Head of caudate nucleus (tissue), 42 donors: ENCODE data around the gene HNRNPH2.

Experiments
- DNase-seq, 42 donors: peaks; one replicate each; pipeline versions ENCODE4 v3.0.0 to v3.0.0-alpha.2; 2020 to 2021; ENCODE audit warnings: mixed read lengths in 7 of 42
- intact Hi-C: fragments of 100-400 bp; cut with DNase I; formaldehyde crosslinking; loops from one replicate; pipeline ENCODE4 v1.15.0; 2022

Gene HNRNPH2, protein sequence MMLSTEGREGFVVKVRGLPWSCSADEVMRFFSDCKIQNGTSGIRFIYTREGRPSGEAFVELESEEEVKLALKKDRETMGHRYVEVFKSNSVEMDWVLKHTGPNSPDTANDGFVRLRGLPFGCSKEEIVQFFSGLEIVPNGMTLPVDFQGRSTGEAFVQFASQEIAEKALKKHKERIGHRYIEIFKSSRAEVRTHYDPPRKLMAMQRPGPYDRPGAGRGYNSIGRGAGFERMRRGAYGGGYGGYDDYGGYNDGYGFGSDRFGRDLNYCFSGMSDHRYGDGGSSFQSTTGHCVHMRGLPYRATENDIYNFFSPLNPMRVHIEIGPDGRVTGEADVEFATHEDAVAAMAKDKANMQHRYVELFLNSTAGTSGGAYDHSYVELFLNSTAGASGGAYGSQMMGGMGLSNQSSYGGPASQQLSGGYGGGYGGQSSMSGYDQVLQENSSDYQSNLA

DNA sequence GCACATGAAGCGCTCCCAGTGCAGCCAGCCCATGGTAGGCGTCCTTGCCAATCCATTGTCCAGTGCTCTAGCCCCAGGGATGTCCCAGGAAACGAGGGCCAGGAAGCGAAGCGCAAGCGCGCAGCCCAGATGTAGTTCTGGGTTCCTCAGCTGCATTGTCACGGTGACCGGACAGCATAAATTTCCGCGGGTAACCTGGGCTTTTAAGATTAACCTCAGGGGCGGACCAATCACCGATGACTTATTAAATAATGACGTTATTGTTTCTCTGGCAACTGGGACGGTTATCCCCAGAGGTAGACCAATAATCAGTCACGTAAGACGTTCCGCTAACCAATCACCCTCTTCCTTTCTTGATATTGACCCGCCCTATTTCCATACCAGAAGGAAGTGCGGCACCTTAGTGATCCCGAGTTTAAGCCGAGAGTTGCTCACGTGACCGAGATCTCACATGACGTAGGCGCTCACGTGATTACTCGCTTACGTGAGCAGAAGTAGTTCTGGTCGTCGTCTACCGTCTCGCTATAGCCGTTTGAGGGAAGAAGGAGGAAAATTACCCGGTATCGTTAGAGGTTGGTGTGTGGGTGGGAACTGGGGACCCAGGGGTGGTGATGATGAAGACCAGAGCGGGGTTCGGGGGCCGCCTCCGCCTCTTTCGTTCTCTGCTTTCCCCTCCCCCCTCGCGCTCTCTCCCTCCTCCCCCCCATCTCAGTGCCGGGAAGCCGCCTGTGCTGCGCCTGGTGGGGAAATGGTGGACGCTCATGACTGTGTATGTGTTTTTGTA, at the start of gene HNRNPH2, which contains the start of gene GLA:
HNRNPH2 (plus strand) TSS at position 475 of the 784 bp plus-strand sequence. CDS start 3,767 bp downstream, outside the sequence.
GLA (minus strand) TSS at position 178 of the 784 bp plus-strand sequence; CDS start at position 156, 22 bp downstream.
- intact Hi-C loops = no loop called here
- peak; percentile 74 to 97 (median 91) for DNase-seq

DNA sequence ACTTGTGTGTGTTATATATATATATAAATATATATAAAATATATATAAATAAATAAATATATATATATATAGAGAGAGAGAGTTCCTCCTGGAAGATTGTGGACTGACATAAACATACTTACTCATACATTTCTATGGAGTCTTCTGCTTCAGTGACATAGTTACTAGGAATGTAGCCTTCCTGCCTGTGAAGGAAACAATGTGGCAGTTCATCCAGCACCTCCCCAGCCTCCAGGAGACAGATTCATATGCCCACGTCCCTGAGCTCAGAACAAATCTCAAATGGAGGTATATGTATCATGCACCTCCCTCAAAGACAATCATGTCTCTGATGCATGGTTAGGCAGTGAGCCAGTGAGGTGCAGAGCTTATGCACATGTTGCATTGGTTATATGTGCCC, 48.1 kb upstream of the HNRNPH2 start:
- intact Hi-C loops = no loop called here
- DNase-seq = no peak

DNA sequence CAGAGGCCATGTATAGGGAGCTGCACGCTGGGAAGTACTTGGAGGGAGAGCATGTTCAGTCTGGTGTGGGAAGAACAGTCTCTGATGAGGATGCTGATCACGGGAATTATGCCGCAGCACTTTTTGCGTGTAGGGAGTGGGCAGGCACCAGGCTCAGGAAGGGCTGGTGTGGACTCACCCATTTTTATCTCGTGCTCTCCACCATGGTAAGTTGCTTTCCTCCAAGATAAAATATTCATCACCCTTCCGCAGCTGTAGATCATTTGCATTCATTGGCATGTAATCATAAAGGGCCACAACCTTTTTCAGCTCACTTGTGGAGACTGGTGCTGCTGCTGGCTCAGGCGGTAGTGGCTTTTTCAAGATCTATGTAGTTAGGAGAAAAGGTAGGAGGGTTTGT, 47.6 kb upstream of the HNRNPH2 start:
- no peak for DNase-seq
- intact Hi-C loops = no loop called here

DNA sequence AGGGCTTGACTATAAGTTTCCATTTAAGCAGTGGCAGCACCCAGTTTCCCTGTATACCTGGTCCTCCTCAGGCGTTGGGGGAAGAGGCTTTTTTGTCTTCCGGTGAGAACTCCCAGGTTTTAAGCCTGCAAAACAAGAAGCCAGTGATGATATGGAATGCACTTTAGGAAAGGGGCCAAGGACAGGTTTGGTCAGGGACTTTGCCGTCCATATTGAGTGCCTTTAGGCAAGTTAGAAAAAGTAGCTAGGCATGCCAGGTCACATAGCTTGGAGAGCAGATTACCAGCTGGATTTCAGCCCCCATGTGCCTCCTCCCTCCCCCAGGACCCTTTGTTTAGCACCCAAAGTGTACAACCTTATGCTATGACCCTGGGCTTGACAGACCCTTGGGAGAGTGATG, 45.9 kb upstream of the HNRNPH2 start:
- intact Hi-C loops = no loop called here
- DNase-seq = no peak

DNA sequence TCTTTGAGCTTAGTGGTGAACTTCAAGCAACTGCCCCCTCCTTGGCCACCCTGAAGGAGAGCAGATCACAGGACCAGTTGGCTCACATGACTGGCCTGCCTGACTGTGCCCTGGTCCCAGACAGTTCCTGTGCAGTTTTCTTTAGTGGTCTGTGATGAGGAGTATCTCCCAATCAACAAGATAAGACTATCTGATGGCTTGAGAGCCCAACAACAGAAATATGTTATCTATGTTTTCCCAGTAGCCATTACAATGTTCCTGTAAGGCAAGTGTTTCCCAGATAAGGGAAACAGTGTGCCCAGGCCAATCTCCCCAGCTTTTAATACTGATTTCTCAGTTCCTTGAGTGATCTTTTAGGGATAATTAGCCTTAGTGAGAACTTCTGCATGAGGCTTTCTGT, 45.3 kb upstream of the HNRNPH2 start:
- no peak for DNase-seq
- intact Hi-C loops = no loop called here

DNA sequence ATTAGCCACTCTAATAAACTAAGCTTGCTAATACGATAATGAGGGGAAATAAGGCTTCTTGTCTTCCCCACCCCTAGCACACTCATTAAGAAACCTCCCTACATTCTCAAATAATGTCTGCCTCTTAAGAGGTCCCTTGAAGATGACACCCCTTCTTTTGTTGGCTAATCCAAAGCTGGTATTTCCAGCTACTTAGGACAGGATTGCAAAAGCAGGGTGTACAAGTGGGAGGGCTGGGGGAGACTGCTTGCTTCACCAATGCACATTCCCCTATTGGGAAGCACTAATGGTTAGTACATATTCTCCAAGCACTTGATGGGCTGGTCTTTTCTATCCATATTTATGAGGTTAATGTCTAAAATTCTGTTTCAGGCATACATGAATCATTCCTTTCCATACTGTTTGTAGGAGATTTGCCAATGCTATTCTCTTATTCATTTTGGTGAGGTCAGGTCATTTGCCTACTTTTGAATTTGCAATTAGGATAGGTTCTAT, 42.7 kb upstream of the HNRNPH2 start:
- intact Hi-C loops = no loop called here
- no peak for DNase-seq

DNA sequence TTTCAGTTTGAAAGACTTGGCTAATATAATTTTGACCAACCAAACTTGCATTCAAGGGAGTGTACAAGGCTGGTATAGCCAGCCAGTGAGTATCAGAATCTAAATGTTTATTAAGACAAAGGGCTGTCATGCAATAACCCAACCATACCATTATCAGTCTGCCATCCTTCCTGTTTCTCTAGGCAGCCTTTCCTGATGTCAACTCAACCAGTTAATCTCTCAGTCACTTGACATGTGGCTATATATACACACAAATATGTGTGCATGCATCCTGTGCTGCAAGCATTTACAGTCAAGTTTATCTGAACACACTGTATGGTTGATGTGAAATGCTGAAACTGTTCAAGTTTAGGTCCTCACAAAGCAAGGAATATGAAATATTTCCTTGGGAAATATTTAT, 39.2 kb upstream of the HNRNPH2 start:
- no peak for DNase-seq
- intact Hi-C loops = no loop called here

DNA sequence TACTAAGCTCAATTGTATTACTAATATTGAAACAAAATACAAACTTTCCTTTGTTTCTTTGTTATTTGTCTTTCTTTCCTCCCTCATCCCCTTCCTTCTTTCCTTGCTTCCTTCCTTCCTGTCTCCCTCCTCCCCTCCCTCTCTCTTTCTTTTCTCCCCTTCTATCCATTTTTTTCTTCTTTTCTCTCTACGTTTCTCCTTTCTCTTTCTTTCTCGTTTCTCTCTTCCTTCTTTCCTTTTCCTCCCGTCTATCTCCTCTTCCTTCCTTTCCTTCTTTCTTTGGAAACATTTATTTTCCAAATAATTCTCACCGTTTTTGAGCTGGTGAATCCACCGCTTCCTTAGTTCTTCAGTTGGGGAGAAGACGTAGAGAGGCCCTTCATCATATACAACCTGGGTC, 38.3 kb upstream of the HNRNPH2 start:
- intact Hi-C loops = no loop called here
- DNase-seq = no peak

DNA sequence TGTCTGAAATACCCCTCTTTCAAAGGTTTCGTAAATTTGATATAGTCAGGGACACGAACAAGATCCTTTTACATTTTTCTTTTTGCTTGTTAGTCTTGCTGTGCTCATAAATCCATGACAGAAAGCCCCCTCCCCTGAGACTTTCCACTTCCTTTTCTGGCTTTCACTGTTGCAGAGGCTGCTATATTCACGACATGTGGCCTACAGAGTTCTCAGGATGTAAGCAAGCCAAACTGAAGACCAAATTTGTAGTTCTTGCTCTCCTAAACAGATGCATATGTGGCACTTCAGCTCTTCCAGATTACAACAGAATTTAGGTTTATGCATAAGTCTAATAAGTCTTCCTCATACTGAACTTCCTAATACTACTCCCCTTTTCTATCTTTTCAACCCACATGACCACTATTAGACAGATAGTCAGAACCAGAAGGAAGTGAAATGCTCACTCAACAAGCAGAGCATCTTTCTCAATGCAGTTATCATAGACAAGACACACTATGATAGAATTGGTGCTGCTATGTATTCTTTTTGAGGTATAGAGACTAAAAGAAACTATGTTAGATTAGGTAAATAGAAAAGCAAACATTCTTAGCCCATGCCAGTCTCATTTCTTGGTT, 37.0 kb upstream of the HNRNPH2 start:
- no peak for DNase-seq
- intact Hi-C loops = no loop called here

DNA sequence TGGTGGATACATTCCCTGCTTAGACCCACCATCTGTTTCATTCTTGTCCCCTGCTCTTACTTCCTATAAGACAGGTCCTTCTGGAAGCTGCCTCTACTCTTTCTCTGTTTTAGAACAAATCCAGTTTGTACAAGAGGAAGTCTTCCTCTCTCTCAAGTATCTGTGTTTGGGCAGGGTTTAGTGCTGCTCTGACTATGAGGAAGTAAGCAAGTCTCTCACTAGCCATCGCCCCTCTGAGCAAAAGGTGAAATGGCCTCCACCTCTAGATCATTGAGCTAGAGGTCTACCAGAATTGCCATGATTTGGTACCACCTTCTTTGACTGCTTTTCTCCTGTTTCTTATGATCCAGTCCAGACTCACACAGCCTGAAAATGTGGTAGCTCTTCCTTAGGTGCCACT, 30.5 kb upstream of the HNRNPH2 start:
- no peak for DNase-seq
- intact Hi-C loops = no loop called here

DNA sequence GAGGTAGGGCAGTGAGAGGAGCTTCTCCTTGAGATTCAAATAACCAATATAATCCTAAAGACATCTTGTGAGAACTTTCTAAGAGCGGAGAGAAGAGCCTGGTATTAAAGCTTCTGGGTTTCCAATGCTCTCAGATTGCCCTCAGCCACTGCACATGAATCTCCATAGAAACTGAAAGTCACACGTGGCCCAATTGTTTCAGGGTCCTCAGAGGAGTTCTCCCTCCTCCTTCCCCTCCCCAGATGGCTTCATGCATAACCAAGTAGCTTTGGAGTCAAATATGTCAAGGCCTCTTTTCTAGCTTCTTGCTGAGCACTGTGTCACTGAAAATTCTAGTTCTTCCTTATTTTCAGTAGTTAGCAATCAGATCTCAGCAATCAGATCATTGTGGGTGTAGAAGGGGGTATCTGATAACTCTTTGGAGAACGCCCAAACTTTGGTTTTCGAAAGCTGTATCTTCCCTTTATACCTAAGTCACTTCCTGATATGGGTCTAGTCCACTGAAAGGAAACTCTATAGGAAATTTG, 24.3 kb upstream of the HNRNPH2 start:
- intact Hi-C loops = no loop called here
- no peak for DNase-seq

DNA sequence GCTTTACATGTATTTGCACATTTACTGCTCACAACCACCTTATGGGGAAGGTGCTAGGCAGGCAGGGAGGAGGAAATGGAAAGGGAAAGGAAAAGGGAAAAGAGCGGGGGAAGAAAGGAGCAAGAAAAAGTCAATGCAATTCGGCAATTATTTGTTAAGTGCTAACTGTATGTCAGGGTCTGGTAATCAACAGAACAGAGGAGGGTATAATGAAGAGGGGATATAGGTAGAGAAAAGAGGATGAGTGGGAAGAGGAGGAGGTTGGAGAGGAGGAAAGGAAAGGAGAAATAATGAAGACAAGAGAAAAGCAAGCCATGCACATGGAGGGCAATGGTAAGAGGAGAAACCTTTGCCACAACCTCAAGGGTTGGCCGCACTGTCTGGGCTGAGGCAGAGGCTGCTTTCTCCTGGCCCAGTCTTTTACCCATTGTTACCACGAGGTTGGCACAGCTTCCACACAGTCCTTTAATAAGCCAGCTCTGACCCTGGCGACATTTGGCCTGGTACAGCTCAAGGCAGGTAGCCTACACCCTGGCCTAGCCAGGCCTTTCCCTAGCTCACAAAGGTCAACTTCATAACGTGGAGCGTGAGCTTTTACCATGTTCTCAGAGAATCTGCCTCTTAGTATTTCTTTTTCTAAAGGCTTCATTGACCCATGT, 22.9 kb upstream of the HNRNPH2 start:
- no peak for DNase-seq
- intact Hi-C loops = no loop called here

DNA sequence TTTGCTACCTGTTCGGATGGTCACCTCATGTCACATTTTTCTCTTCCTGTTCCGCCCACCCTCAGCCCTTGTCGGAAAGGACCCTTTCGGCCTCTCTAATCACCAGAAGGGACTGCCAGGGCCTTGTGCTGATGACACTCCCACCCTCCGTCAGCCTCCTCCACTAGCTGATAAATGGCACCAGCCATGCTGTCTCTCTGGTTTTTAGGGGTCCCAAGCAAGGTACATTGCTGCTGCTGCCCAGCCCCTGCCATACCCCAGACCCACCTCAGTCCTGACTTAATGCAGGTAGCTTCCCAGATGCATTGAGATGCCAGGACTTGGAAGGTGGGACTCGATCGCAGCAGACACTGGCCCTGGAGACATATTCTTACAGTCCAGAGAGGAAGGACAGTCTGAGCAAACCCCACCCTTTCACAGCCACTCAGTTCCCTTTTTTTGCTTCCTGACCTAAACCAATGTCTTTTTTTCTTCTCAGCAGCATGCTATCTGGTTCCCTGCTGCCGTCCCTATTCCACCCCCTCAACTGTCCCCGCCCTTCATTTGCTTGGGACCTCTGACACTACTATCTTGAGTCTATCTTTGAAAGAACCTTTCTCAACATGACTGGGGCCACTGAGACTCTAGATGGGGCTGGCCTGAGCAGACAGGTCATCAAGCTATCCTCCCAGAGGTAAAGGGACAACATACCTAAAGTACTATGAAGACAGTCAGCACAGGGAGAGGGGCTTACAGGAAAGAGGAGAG, 22.1 kb upstream of the HNRNPH2 start, which contains the start of gene BTK:
BTK (minus strand) TSS at position 397 of the 747 bp plus-strand sequence. CDS start 10,907 bp downstream, outside the sequence.
- peak in 5 of 42 donors; percentile 1 to 36 (median 9) for DNase-seq
- intact Hi-C loops = no loop called here

DNA sequence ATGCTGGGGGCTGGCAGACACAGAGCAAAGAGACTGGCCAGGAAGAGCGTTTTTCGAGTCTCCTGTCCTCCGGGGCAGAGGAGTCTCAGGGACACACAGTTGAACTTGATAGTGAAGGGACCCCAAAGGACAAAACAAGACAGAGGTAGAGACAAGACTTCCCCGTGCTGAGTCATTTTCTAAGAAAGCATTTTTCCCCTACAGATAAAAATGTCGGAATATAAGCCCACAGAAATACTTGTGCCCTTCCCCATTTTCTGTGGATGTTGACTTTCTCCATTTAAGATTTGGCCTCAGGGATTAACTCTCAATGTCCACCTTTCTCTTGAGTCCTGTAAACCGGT, 21.5 kb upstream of the HNRNPH2 start:
- intact Hi-C loops = no loop called here
- no peak for DNase-seq

DNA sequence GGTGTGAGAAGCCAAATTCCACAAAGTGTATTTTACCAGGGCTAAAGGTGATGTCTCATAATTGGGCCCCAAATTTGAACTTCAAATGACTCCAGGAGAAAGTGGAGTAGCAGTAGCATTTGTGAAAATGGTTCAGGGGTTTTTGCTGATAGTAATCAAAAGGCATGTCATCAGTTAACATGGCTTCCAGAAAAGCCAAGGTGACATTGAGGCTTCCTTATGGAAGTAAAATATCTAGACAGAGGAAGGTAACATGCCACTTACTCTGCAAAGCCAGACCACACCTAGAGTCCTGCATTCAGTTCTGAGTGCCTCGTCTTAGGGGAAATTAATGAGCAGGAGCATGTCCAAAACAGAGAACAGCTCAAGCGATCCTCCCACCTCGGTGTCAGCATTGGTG, 19.4 kb upstream of the HNRNPH2 start:
- intact Hi-C loops = no loop called here
- no peak for DNase-seq

DNA sequence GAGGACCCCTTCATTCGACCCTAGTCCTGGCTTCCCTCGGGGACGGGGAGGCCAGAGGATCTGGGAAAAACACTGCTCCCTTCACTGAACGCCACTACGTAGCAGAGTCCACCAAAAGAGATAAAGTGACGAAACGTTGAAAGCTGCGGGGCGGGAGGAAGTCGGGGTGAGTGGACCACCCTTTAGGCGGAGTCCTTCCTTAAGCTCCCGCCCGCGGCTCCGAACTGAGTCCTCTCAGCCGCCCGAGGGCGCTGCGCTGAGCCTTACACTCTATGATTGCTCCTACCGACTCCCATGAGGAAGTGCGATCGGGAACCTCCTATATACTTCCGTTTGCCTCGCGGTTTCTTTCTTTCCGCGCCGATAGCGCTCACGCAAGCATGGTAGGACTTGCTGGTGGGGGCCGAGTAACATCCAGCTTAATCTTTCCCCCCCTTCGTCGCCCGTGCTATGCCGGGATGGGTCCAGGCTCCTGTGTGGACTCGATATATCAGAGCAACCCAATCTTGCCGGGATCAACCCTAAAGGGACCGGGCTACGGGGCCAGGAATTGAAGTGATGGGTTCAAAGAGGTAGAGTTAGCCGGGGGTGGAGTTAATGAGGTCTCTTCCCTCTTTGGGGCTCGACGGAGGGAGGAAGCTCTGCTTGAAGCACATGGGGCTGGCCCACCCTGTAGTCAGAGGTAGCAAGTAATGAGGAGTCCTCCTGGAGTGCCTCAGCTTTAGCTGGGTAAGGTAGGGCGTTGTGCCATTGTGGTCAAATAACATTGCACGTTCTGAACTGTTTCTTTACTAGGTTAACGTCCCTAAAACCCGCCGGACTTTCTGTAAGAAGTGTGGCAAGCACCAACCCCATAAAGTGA, 17.1 kb upstream of the HNRNPH2 start, which contains the start of gene RPL36A:
RPL36A (plus strand) TSS at position 348 of the 862 bp plus-strand sequence; CDS start at position 381, 33 bp downstream.
- peak; percentile 74 to 93 (median 84) for DNase-seq
- intact Hi-C loops = no loop called here

DNA sequence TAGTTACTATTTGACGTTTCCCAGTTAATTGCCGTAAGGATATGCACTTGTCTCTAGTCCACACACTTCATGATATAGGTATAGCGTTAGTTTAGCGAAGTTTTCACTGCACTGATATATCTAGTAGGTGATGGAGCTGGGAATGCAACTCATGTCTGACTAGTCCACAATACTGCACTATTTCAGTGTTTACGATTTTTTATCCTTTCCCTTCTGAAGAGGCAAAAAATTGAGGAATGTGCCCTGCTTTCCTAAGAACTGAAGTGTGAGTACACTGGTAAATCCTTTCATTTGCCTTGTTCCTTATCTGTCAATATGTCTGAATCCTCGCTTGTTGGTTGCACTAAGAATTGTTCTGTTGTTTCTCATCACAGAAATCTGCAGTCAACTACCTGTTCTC, 16.2 kb upstream of the HNRNPH2 start:
- intact Hi-C loops = no loop called here
- no peak for DNase-seq
